DOHH2 (cell line): ENCODE data around the gene TIE1.

Experiments
- CTCF ChIP-seq: fragments of 200-600 bp; sonication (generic); IDR thresholded peaks from one replicate; pipeline ENCODE4 v1.5.1; 2014; ENCODE audit warnings: antibody characterized with exemption, mild to moderate bottlenecking, low read depth, low read length; ENCODE audit not compliant: poor library complexity, severe bottlenecking
- EZH2phosphoT487 ChIP-seq: fragments of 200-600 bp; sonication (generic); IDR thresholded peaks from 2 replicates; pipeline ENCODE4 v1.6.1; 2017; ENCODE audit warnings: borderline replicate concordance, mild to moderate bottlenecking, antibody characterized with exemption, low read length, moderate library complexity, mixed read lengths

GRCh38 chr1:43276673-43277072, 24.1 kb upstream of the TIE1 start:
- TF ChIP-seq CTCF (no peak), EZH2phosphoT487 (no peak)
